Neural cell (in vitro differentiated cells): ENCODE measurements around the gene EYS.

Experiments used
- CTCF ChIP-seq: fragments of 450-650 bp; IDR thresholded peaks from 2 replicates; pipeline ENCODE4 v1.5.1; 2014; ENCODE audit warnings: antibody characterized with exemption, mild to moderate bottlenecking, moderate library complexity; ENCODE audit not compliant: poor library complexity, severe bottlenecking
- EP300 ChIP-seq: fragments of 450-650 bp; conservative IDR thresholded peaks from 2 replicates; pipeline ENCODE4 v1.6.1; 2014; ENCODE audit warnings: antibody characterized with exemption, mild to moderate bottlenecking, moderate library complexity; ENCODE audit not compliant: poor library complexity, severe bottlenecking
- EZH2 ChIP-seq: fragments of 200-600, 300-800 bp; shearing (Covaris generic), sonication (generic); IDR thresholded peaks from 2 replicates; pipeline ENCODE4 v1.6.1; 2014; ENCODE audit warnings: antibody characterized with exemption, low read length, borderline replicate concordance, mild to moderate bottlenecking; ENCODE audit not compliant: insufficient read depth, poor library complexity, severe bottlenecking
- POLR2AphosphoS5 ChIP-seq: IDR thresholded peaks from 2 replicates; pipeline ENCODE4 v1.6.1; 2012
- RAD21 ChIP-seq: fragments of 450-650 bp; conservative IDR thresholded peaks from 2 replicates; pipeline ENCODE4 v1.6.1; 2014; ENCODE audit warnings: antibody characterized with exemption, mild to moderate bottlenecking, moderate library complexity
- REST ChIP-seq: IDR thresholded peaks from 2 replicates; pipeline ENCODE4 v1.6.1; 2012; ENCODE audit warnings: borderline replicate concordance

GRCh38 chr6:65149841-65150240 lies 557.2 kb downstream of the EYS start:
- TF ChIP-seq CTCF (no peak), EP300 (no peak), REST (no peak), EZH2 (no peak), RAD21 (no peak), POLR2AphosphoS5 (no peak)
